ENCODE data around the gene CWC15.
"Not testable (repeated sequence)": the region's sequence is repeated elsewhere in the genome, so short reads cannot be mapped to it uniquely, and the experiment has no call there.

Gene CWC15

GRCh38 chr11:94973099-94973968 lies at the start of gene CWC15, which contains the start of gene KDM4D:
Gene CWC15 (minus strand): TSS chr11:94973556. CDS start chr11:94972185, 1,371 bp downstream.
Gene KDM4D (plus strand): TSS chr11:94973709. CDS start chr11:94997373, 23,664 bp downstream.
- in situ Hi-C loops (cut with HindIII; ENCODE audit: low sequenced_read_pairs): no loop called here

GRCh38 chr11:95021468-95021867 lies 48.1 kb upstream of the CWC15 start:
- in situ Hi-C loops (cut with HindIII; ENCODE audit: low sequenced_read_pairs): not testable (repeated sequence)

- in situ Hi-C loops (cut with HindIII; ENCODE audit: low sequenced_read_pairs): no loop called here
Observed at GRCh38 chr11:95016139-95016538, 42.8 kb upstream of the CWC15 start.

- in situ Hi-C loops (cut with HindIII; ENCODE audit: low sequenced_read_pairs): no loop called here
Observed at GRCh38 chr11:95014184-95014821, 40.9 kb upstream of the CWC15 start.

GRCh38 chr11:95011376-95011775 lies 38.0 kb upstream of the CWC15 start:
- in situ Hi-C loops (cut with HindIII; ENCODE audit: low sequenced_read_pairs): no loop called here

GRCh38 chr11:95005642-95006041 lies 32.3 kb upstream of the CWC15 start:
- in situ Hi-C loops (cut with HindIII; ENCODE audit: low sequenced_read_pairs): no loop called here

- in situ Hi-C loops (cut with HindIII; ENCODE audit: low sequenced_read_pairs): no loop called here
Observed at GRCh38 chr11:95003716-95004115, 30.4 kb upstream of the CWC15 start.

GRCh38 chr11:94998285-94998684 lies 24.9 kb upstream of the CWC15 start:
- in situ Hi-C loops (cut with HindIII; ENCODE audit: low sequenced_read_pairs): no loop called here

GRCh38 chr11:94997437-94997836 lies 24.1 kb upstream of the CWC15 start:
- in situ Hi-C loops (cut with HindIII; ENCODE audit: low sequenced_read_pairs): no loop called here

GRCh38 chr11:94993400-94993943 lies 20.1 kb upstream of the CWC15 start:
- in situ Hi-C loops (cut with HindIII; ENCODE audit: low sequenced_read_pairs): no loop called here

GRCh38 chr11:94988748-94989147 lies 15.4 kb upstream of the CWC15 start:
- in situ Hi-C loops (cut with HindIII; ENCODE audit: low sequenced_read_pairs): no loop called here

- in situ Hi-C loops (cut with HindIII; ENCODE audit: low sequenced_read_pairs): no loop called here
Observed at GRCh38 chr11:94987378-94987777, 14.0 kb upstream of the CWC15 start.

GRCh38 chr11:94975599-94975998 lies 2.2 kb upstream of the CWC15 start:
- in situ Hi-C loops (cut with HindIII; ENCODE audit: low sequenced_read_pairs): no loop called here

- in situ Hi-C loops (cut with HindIII; ENCODE audit: low sequenced_read_pairs): no loop called here
Observed at GRCh38 chr11:94974178-94974577, 822 bp upstream of the CWC15 start.

- in situ Hi-C loops (cut with HindIII; ENCODE audit: low sequenced_read_pairs): no loop called here
Observed at GRCh38 chr11:94972700-94973098, 657 bp downstream of the CWC15 start.

GRCh38 chr11:94968334-94968958 lies 4.9 kb downstream of the CWC15 start:
- in situ Hi-C loops (cut with HindIII; ENCODE audit: low sequenced_read_pairs): no loop called here

- in situ Hi-C loops (cut with HindIII; ENCODE audit: low sequenced_read_pairs): no loop called here
Observed at GRCh38 chr11:94964934-94965333, 8.4 kb downstream of the CWC15 start.

GRCh38 chr11:94961255-94961654 lies 12.1 kb downstream of the CWC15 start:
- in situ Hi-C loops (cut with HindIII; ENCODE audit: low sequenced_read_pairs): no loop called here

GRCh38 chr11:94960488-94960887 lies 12.9 kb downstream of the CWC15 start:
- in situ Hi-C loops (cut with HindIII; ENCODE audit: low sequenced_read_pairs): no loop called here

GRCh38 chr11:94959179-94959578 lies 14.2 kb downstream of the CWC15 start:
- in situ Hi-C loops (cut with HindIII; ENCODE audit: low sequenced_read_pairs): no loop called here

GRCh38 chr11:94958121-94958696 lies 15.1 kb downstream of the CWC15 start:
- in situ Hi-C loops (cut with HindIII; ENCODE audit: low sequenced_read_pairs): no loop called here

Measured in DLD1 (cell line).